Gastroesophageal sphincter (tissue), 3 donors: ENCODE data around the gene BANP.
"Not testable (repeated sequence)": the region's sequence is repeated elsewhere in the genome, so short reads cannot be mapped to it uniquely, and the experiment has no call there.

ENCODE experiments used
- EP300 ChIP-seq: sonication (generic); formaldehyde crosslinking; IDR thresholded peaks from one replicate; pipeline ENCODE4 v1.6.1; 2017; ENCODE audit warnings: antibody characterized with exemption, mild to moderate bottlenecking
- POLR2A ChIP-seq, 2 donors: fragments of 450-650 bp; IDR thresholded peaks; one replicate each; pipeline ENCODE4 v1.6.1; 2017; ENCODE audit warnings: antibody characterized with exemption in 2 of 2, mild to moderate bottlenecking in 2 of 2, moderate library complexity in 1 of 2
- TF ChIP-seq, protein P1 (sequence below), 4 experiments: fragments of 200-600 bp in 2 of 4; fragments of 450-650 bp in 2 of 4; sonication (generic) in 1 of 4; IDR thresholded peaks; one replicate each; pipeline ENCODE4 v1.5.1; 2017 to 2019; ENCODE audit warnings: antibody characterized with exemption in 4 of 4, mild to moderate bottlenecking in 2 of 4, moderate library complexity in 2 of 4

DNA sequence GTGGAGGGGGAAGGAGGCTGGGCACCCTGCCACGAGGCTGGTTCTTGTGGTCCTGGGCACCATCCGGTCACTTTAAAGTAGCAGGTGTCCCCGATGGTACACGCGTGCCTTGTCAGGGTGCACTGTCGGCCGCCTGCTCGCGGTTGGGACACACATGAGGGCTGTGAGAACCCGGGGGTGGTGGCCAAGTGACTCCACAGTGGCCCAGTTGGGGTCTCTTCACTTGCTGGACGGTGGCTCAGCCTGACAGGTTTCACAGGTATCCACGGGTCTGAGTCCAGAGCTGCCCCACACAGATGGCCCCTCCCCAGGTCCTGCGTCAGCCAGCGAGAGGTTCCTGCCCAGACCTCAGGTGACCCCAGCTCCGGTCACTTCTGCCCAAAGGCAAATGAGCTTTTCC is 137.8 kb downstream of the BANP start:
- TF ChIP-seq, protein P1, sequence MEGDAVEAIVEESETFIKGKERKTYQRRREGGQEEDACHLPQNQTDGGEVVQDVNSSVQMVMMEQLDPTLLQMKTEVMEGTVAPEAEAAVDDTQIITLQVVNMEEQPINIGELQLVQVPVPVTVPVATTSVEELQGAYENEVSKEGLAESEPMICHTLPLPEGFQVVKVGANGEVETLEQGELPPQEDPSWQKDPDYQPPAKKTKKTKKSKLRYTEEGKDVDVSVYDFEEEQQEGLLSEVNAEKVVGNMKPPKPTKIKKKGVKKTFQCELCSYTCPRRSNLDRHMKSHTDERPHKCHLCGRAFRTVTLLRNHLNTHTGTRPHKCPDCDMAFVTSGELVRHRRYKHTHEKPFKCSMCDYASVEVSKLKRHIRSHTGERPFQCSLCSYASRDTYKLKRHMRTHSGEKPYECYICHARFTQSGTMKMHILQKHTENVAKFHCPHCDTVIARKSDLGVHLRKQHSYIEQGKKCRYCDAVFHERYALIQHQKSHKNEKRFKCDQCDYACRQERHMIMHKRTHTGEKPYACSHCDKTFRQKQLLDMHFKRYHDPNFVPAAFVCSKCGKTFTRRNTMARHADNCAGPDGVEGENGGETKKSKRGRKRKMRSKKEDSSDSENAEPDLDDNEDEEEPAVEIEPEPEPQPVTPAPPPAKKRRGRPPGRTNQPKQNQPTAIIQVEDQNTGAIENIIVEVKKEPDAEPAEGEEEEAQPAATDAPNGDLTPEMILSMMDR (IDR thresholded peaks at IDR 0.05), result not testable (repeated sequence)
- TF ChIP-seq POLR2A (IDR thresholded peaks at IDR 0.05); EP300: not testable (repeated sequence)
